HG02610 (cell line): ENCODE results near the gene CD302.
"Not testable (repeated sequence)": the region's sequence is repeated elsewhere in the genome, so short reads cannot be mapped to it uniquely, and the experiment has no call there.

Experiments
- ATAC-seq: cut with Tn5 transposase; IDR thresholded peaks from one replicate; pipeline ENCODE4 v1.9.1; 2021; ENCODE audit warnings: mild to moderate bottlenecking, moderate library complexity; ENCODE audit not compliant: unreplicated experiment

The CD302 gene

GRCh38 chr2:159755788-159756187 is 42.2 kb downstream of the CD302 start:
- no peak for ATAC-seq

GRCh38 chr2:159755014-159755413 is 43.0 kb downstream of the CD302 start:
- ATAC-seq, result no peak

- ATAC-seq, result no peak
Measured at GRCh38 chr2:159753797-159754196, 44.2 kb downstream of the CD302 start.

GRCh38 chr2:159750873-159751272 is 47.1 kb downstream of the CD302 start:
- no peak for ATAC-seq

GRCh38 chr2:159748089-159748488 is 49.9 kb downstream of the CD302 start:
- no peak for ATAC-seq

- not testable (repeated sequence) for ATAC-seq
Measured at GRCh38 chr2:159745237-159745636, 52.8 kb downstream of the CD302 start.

- ATAC-seq, result no peak
Measured at GRCh38 chr2:159744363-159744762, 53.6 kb downstream of the CD302 start.

- no peak for ATAC-seq
Measured at GRCh38 chr2:159742846-159743245, 55.2 kb downstream of the CD302 start.

GRCh38 chr2:159738509-159739390 is 59.3 kb downstream of the CD302 start:
- no peak for ATAC-seq

- ATAC-seq, result no peak
Measured at GRCh38 chr2:159737917-159738296, 60.1 kb downstream of the CD302 start.

- no peak for ATAC-seq
Measured at GRCh38 chr2:159737292-159737916, 60.6 kb downstream of the CD302 start.

- ATAC-seq, result no peak
Measured at GRCh38 chr2:159736048-159736447, 62.0 kb downstream of the CD302 start.

GRCh38 chr2:159735648-159736047 is 62.4 kb downstream of the CD302 start:
- ATAC-seq, result no peak

- ATAC-seq, result no peak
Measured at GRCh38 chr2:159728629-159729028, 69.4 kb downstream of the CD302 start.

GRCh38 chr2:159725713-159726112 is 72.3 kb downstream of the CD302 start:
- no peak for ATAC-seq

GRCh38 chr2:159724795-159725572 is 73.0 kb downstream of the CD302 start:
- ATAC-seq, result not testable (repeated sequence)

GRCh38 chr2:159722580-159722979 is 75.4 kb downstream of the CD302 start:
- ATAC-seq, result no peak

GRCh38 chr2:159720676-159721075 is 77.3 kb downstream of the CD302 start:
- no peak for ATAC-seq
